Activated B cell treated with CpG ODN at 0.5 μM for 24 hours (primary cell): Measurements from ENCODE around the gene MAP2K7. TPM values are rescaled to one million over a fixed set of nuclear protein-coding genes. Genes with fewer than 3 reads are reported as not detected.

Experiments
- ATAC-seq: fragments of 200-7000 bp; cut with Tn5 transposase; one replicate; pipeline ENCODE4 v1.10.0; 2021; ENCODE audit warnings: low read depth, mild to moderate bottlenecking, moderate library complexity
- CTCF ChIA-PET: fragments of 350-600 bp; sonication (Branson Sonifier 250); formaldehyde crosslinking; loops from one replicate; lab custom pipeline; 2021; ENCODE audit warnings: antibody characterized with exemption; lab: Charles Lee
- POLR2A ChIA-PET: fragments of 350-600 bp; sonication (Branson Sonifier 250); formaldehyde crosslinking; loops from one replicate; lab custom pipeline; 2021; ENCODE audit warnings: antibody characterized with exemption; lab: Charles Lee
- DNase-seq: peaks from one replicate; pipeline ENCODE4 v3.0.0; 2022
- H3K27ac Mint-ChIP-seq: one replicate; pipeline ENCODE4 v1.8.0; 2020; ENCODE audit warnings: mixed read lengths
- H3K27me3 Mint-ChIP-seq: one replicate; pipeline ENCODE4 v1.8.0; 2021; ENCODE audit warnings: mixed read lengths
- H3K36me3 Mint-ChIP-seq: one replicate; pipeline ENCODE4 v1.8.0; 2021; ENCODE audit warnings: low read depth, mixed read lengths
- H3K4me1 Mint-ChIP-seq: one replicate; pipeline ENCODE4 v1.8.0; 2021; ENCODE audit warnings: mixed read lengths
- H3K4me3 Mint-ChIP-seq: one replicate; pipeline ENCODE4 v1.8.0; 2020; ENCODE audit warnings: mild to moderate bottlenecking, mixed read lengths
- H3K9me3 Mint-ChIP-seq: one replicate; pipeline ENCODE4 v1.8.0; 2020; ENCODE audit warnings: mixed read lengths
- CTCF ChIP-seq: fragments of 200-600 bp; IDR thresholded peaks from one replicate; pipeline ENCODE4 v1.8.0; 2022; ENCODE audit warnings: antibody characterized with exemption, mild to moderate bottlenecking
- intact Hi-C: fragments of 100-400 bp; cut with micrococcal nuclease; formaldehyde crosslinking; loops from one replicate; pipeline ENCODE4 v1.15.1; 2024
- total RNA-seq: library from RNA; stranded (reverse); gene quantifications from 2 replicates; pipeline ENCODE4 v1.2.3, GENCODE V29; 2022

The MAP2K7 gene
- total RNA-seq, 1 donor from 2014 or later = 52.8 TPM

- intact Hi-C loops = loop anchor here (1.0 to 10.0 kb wide), 5 partner anchors 71 to 390 kb away; partner anchors contain the start of gene PNPLA6
- CTCF ChIA-PET = interaction anchor here (1.0 to 1.1 kb wide), 2 partner anchors 13 to 244 kb away, joined by 3 to 4 read pairs; partner anchors contain the start of gene TRAPPC5
- Mint-ChIP-seq H3K4me1 (peaks cover 35% of the 10 kb centered on the region), H3K27me3 (peaks cover 1% of the 10 kb centered on the region), H3K27ac (no peak overlapping the region), H3K9me3 (no peaks in the 10 kb centered on the region), H3K4me3 (no peak overlapping the region), H3K36me3 (peaks cover 18% of the 10 kb centered on the region)
- DNase-seq = no peak
- POLR2A ChIA-PET = interaction anchor here (1.2 kb wide), 1 partner anchor 18 kb away, joined by 3 read pairs; the partner anchor contains the start of gene TIMM44
- ATAC-seq = no peak
- TF ChIP-seq CTCF = no peak
These were observed 21.0 kb downstream of the MAP2K7 start for GRCh38 chr19:7924651-7925170.

- Mint-ChIP-seq H3K36me3 (peaks cover 18% of the 10 kb centered on the region), H3K27me3 (peaks cover 1% of the 10 kb centered on the region), H3K9me3 (no peaks in the 10 kb centered on the region), H3K4me1 (peaks cover 30% of the 10 kb centered on the region), H3K27ac (no peak overlapping the region), H3K4me3 (peak overlapping the region; percentile 84)
- ChIA-PET POLR2A (interaction anchor here (1.3 kb wide), 1 partner anchor 18 kb away, joined by 4 read pairs; the partner anchor contains the start of gene TIMM44), CTCF (no interaction called here)
- intact Hi-C loops = loop anchor here (1.0 to 10.0 kb wide), 5 partner anchors 72 to 391 kb away; partner anchors contain the start of gene PNPLA6
- peak; percentile 29 for TF ChIP-seq CTCF
- DNase-seq (peak; percentile 75), ATAC-seq (peak; percentile 8)
These were observed 21.6 kb downstream of the MAP2K7 start for GRCh38 chr19:7925171-7925851.

GRCh38 chr19:7926021-7926726, 22.5 kb downstream of the MAP2K7 start, which contains the start of gene CTXN1:
CTXN1 (minus strand) TSS chr19:7926135; CDS start chr19:7925538, 597 bp downstream.
- no peak within 1 kb of the TSS for H3K27ac Mint-ChIP-seq

More at GRCh38 chr19:7926021-7926726, 22.5 kb downstream of the MAP2K7 start, which contains the start of gene CTXN1:
- Mint-ChIP-seq H3K4me1 (peaks cover 26% of the 10 kb centered on the region), H3K36me3 (peaks cover 25% of the 10 kb centered on the region), H3K27me3 (peaks cover 1% of the 10 kb centered on the region), H3K4me3 (peak within 1 kb of the TSS; percentile 84), H3K9me3 (no peaks in the 10 kb centered on the region)
- intact Hi-C loops = loop anchor here (5.0 to 10.0 kb wide), 3 partner anchors 76 to 391 kb away; partner anchors contain the start of gene PNPLA6
- DNase-seq (peak; percentile 83), ATAC-seq (peak; percentile 56)
- no peak for TF ChIP-seq CTCF
- CTCF ChIA-PET = interaction anchor here (0.8 kb wide), 1 partner anchor 18 kb away, joined by 3 read pairs; the partner anchor contains the start of gene TIMM44
- POLR2A ChIA-PET = interaction anchor here (0.7 to 1.3 kb wide), 3 partner anchors 17 to 60 kb away, joined by 3 to 4 read pairs (median 3); partner anchors contain the start of gene TIMM44
